Loucy (cell line): ENCODE results near the gene SLC26A11.

Experiments used
- CTCF ChIP-seq: fragments of 200-600 bp; sonication (generic); conservative IDR thresholded peaks from 2 replicates; pipeline ENCODE4 v1.5.1; 2014; ENCODE audit warnings: mild to moderate bottlenecking, antibody characterized with exemption, low read length
- EZH2phosphoT487 ChIP-seq: fragments of 200-600 bp; IDR thresholded peaks from 2 replicates; pipeline ENCODE4 v1.6.1; 2018; ENCODE audit warnings: antibody characterized with exemption, mild to moderate bottlenecking, moderate library complexity, borderline replicate concordance

GRCh38 chr17:80209765-80210164 is 10.5 kb upstream of the SLC26A11 start:
- no peak for TF ChIP-seq CTCF
- no peak for TF ChIP-seq EZH2phosphoT487
